Pancreas (tissue), 10 donors: ENCODE data around the gene CBX5. TPM values are rescaled to one million over a fixed set of nuclear protein-coding genes. Genes with fewer than 3 reads are reported as not detected.

Source experiments
- ATAC-seq, 4 donors: fragments of 200-7000 bp; cut with Tn5 transposase; one replicate each; pipeline versions ENCODE4 v1.8.0 to v1.9.1; 2020; ENCODE audit warnings: mild to moderate bottlenecking in 4 of 4, moderate library complexity in 4 of 4
- DNase-seq, 6 donors: peaks; one replicate each; pipeline ENCODE4 v3.0.0-alpha.2; 2020
- FAIRE-seq: peaks from 2 replicates; lab custom pipeline; 2012; peaks lifted over from hg19 to GRCh38; lab: Jason Lieb, UNC
- H3K27ac ChIP-seq, 4 donors: fragments of 200-600 bp; sonication (generic); 1 replicate in 3 of 4; 2 replicates in 1 of 4; pipeline versions ENCODE4 v1.5.0 to v1.8.0; 2020
- H3K27me3 ChIP-seq, 4 donors: fragments of 200-600 bp; one replicate each; pipeline ENCODE4 v1.8.0; 2021
- H3K36me3 ChIP-seq, 3 donors: fragments of 200-600 bp; sonication (generic) in 1 of 3; one replicate each; pipeline versions ENCODE4 v1.5.0 to v1.8.0; 2020 to 2021
- H3K4me1 ChIP-seq, 3 donors: fragments of 200-600 bp; one replicate each; pipeline ENCODE4 v1.8.0; 2021
- H3K4me3 ChIP-seq, 4 donors: fragments of 200-600 bp; sonication (generic) in 2 of 4; one replicate each; pipeline versions ENCODE4 v1.5.0 to v1.8.0; 2020 to 2021
- H3K9me3 ChIP-seq, 4 donors: fragments of 200-600 bp; one replicate each; pipeline ENCODE4 v1.8.0; 2021
- WGBS, 2 donors: extraction: QIAGEN DNeasy Blood & Tissue Kit; methylation state at CpG; one replicate each; pipeline ENCODE4 v1.1.7; 2013; 5-methylcytosine and 5-hydroxymethylcytosine counted together
- intact Hi-C, 3 donors: fragments of 100-400 bp; cut with DNase I; formaldehyde crosslinking; loops; one replicate each; pipeline versions ENCODE4 v1.11.1 to v1.14.2; 2022
- polyA plus RNA-seq, 2 donors: library from polyadenylated mRNA; stranded (reverse); fragments of 200-250 nt; gene quantifications; one replicate each; pipeline ENCODE4 v1.2.3, GENCODE V29; 2013
- total RNA-seq, 6 donors: library from RNA; stranded (reverse); fragmentation: NEBNext Ultra II Directional in 4 of 6; extraction: Animal tissue kit (Norgen Biotek cat#: 25700) in 4 of 6; gene quantifications; one replicate each; pipeline versions ENCODE4 v1.2.1 to v1.2.4, GENCODE V29; 2021 to 2023
- TF ChIP-seq, protein P1 (sequence below), 4 donors: fragments of 200-600 bp; sonication (generic) in 3 of 4; IDR thresholded peaks; one replicate each; pipeline versions ENCODE4 v1.5.0 to v1.8.0; 2021; ENCODE audit warnings: antibody characterized with exemption in 4 of 4
- donor health status: healthy with polysubstance abuse.
- donor health status: DM: no; HTN: no; CAD: no; lungs with moderate emphysema.
- donor health status: DM: no; HTN: no; CAD: no.
- donor health status: control.
- donor health status: control.
- donor health status: Bipolar disorder and iron deficiency.
- donor health status: DM: yes; HTN: yes; CAD: no.
- donor health status: DM: no; HTN: no; CAD: no.
- donor health status: DM: no; HTN: no; CAD: no.
- donor health status: DM: yes; HTN: yes; CAD: no.

The CBX5 gene
- total and polyA plus RNA-seq, 8 donors, result 5.9 to 41.4 (median 24.6) TPM

DNA sequence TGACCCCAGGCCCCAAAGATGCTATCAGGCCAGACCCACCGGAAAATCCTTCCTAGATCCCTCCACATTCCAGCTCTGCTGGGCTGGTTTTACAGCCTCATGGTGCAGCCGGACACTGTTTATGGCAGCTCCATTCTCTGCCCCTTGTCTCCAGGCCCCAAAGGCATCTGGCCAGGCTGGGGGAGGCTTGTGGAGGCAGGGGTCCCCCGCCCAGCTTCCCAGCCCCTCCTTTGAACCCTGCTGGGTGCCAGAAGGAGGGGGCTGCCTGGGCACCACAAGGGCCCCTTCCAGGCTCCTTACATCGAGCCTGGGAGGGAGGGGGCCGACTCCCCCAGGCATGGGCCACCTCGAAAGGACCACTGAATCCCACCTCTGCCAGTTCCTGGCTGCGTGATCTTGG, 71.3 kb downstream of the CBX5 start:
- FAIRE-seq (no peak), DNase-seq (no peak), ATAC-seq (no peak)
- H3K27me3 ChIP-seq, result peaks cover 0 to 19% (median 0%) of the 10 kb centered on the region in 4 donors
- no peaks in the 10 kb centered on the region for H3K9me3 ChIP-seq
- H3K4me1 ChIP-seq, result no peaks in the 10 kb centered on the region
- no peaks in the 10 kb centered on the region for H3K36me3 ChIP-seq
- no peak overlapping the region for H3K27ac ChIP-seq
- TF ChIP-seq, protein P1, sequence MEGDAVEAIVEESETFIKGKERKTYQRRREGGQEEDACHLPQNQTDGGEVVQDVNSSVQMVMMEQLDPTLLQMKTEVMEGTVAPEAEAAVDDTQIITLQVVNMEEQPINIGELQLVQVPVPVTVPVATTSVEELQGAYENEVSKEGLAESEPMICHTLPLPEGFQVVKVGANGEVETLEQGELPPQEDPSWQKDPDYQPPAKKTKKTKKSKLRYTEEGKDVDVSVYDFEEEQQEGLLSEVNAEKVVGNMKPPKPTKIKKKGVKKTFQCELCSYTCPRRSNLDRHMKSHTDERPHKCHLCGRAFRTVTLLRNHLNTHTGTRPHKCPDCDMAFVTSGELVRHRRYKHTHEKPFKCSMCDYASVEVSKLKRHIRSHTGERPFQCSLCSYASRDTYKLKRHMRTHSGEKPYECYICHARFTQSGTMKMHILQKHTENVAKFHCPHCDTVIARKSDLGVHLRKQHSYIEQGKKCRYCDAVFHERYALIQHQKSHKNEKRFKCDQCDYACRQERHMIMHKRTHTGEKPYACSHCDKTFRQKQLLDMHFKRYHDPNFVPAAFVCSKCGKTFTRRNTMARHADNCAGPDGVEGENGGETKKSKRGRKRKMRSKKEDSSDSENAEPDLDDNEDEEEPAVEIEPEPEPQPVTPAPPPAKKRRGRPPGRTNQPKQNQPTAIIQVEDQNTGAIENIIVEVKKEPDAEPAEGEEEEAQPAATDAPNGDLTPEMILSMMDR (IDR thresholded peaks at IDR 0.05), result no peak
- 38 to 39% methylated on average over 7 of the region's 7 CpGs for WGBS, 2 donors
- no peak overlapping the region for H3K4me3 ChIP-seq
- intact Hi-C loops, result loop anchor here in 1 of 3 donors (5.0 kb wide), 1 partner anchor 201 kb away; the partner anchor contains the start of gene HOXC8

DNA sequence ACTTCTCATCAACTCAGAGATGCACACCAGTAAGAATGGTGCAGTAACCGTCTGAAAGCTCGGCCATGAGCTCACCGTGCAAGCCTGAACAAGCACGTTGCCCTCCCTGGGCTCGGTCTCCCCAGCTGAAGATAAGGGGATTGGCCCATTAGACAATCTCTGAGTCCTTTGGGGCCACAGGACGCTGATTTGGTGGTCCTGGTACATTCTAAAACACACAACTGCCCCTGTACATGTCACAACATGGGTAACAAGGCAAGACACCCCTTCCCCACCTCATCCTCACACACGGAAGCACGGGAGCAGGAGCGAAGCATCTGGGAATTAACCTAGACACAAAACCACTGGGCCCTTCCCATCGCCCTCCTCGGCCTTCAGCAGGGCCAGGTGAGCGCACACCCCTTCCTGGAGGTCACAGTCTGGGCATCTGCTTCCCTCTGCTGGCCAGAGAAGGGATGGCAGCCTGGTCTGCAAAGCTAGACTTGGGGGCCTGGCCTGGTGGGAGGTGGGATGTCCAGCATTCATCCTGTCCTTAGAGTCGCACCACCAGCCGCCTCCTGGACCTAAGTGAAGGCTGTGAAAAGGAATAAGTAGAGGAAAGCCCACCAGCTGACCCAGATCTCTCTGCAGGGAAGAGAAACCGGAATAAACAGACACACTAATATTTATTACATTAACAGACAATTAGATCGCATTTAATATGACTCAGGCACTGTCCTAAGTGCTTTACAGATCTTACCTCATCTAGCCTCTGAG, 72.2 kb downstream of the CBX5 start:
- no peak for FAIRE-seq
- TF ChIP-seq, protein P1 (IDR thresholded peaks at IDR 0.05), result peak; percentile 82 to 92 (median 90)
- Histone ChIP-seq H3K4me1 (no peaks in the 10 kb centered on the region), H3K4me3 (no peak overlapping the region), H3K27me3 (peaks cover 0 to 10% (median 0%) of the 10 kb centered on the region in 4 donors), H3K9me3 (no peaks in the 10 kb centered on the region), H3K27ac (no peak overlapping the region), H3K36me3 (no peaks in the 10 kb centered on the region)
- peak; percentile 86 to 98 (median 93) for ATAC-seq
- WGBS, 2 donors, result 29 to 34% methylated on average over 16 of the region's 16 CpGs
- intact Hi-C loops, result loop anchor here in 1 of 3 donors (5.0 kb wide), 1 partner anchor 200 kb away; the partner anchor contains the start of gene HOXC8
- peak; percentile 65 to 91 (median 83) for DNase-seq

DNA sequence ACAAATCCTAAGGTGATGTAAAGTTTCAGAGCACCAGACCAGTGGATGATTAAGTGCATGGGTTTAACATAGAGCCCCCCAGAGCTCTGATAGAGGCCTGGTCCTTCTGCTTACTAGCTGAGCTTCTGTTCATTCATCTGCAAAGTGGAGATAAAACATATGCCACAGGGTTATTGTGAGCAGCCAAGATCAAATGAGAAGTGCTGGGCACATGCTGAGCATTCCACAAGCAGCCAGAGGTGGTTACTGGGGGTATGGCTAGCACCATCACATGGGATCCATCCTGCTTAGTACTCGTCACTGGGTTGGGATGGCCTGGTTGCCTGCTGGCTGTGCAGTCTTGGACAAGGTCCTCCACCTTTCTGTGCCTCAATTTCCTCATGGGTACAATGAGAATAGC, 73.1 kb downstream of the CBX5 start:
- no peaks in the 10 kb centered on the region for H3K4me1 ChIP-seq
- H3K27ac ChIP-seq, result no peak overlapping the region
- ATAC-seq, result no peak
- WGBS, 2 donors, result 61 to 66% methylated on average over 1 of the region's 1 CpG
- TF ChIP-seq, protein P1 (IDR thresholded peaks at IDR 0.05), result no peak
- no peaks in the 10 kb centered on the region for H3K36me3 ChIP-seq
- no peak for FAIRE-seq
- H3K27me3 ChIP-seq, result peaks cover 0 to 9% (median 0%) of the 10 kb centered on the region in 4 donors
- intact Hi-C loops, result loop anchor here in 1 of 3 donors (5.0 kb wide), 1 partner anchor 199 kb away; the partner anchor contains the start of gene HOXC8
- H3K4me3 ChIP-seq, result no peak overlapping the region
- DNase-seq, result no peak
- H3K9me3 ChIP-seq, result no peaks in the 10 kb centered on the region

DNA sequence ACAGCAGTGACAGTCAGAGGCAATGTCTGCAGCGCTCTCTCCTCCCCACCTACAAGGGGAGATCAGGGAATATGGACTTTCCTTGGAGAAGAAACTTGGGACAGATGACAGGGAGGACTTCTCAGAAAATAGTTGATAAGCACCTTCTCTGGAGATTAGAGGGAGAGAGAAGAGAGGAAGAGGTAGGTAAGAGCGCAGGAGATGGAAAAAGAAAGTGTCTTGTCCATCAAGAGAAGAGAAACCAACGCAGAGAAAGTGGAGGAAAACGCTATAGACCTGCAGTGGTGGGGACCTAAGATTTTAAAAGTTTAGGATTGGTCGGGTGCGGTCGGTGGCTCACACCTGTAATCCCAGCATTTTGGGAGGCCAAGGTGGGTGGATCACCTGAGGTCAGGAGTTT, 75.6 kb downstream of the CBX5 start:
- intact Hi-C loops, result no loop called here
- DNase-seq, result no peak

More for the DNA sequence above, 75.6 kb downstream of the CBX5 start:
- Histone ChIP-seq H3K36me3 (no peaks in the 10 kb centered on the region), H3K4me3 (no peak overlapping the region), H3K27ac (no peak overlapping the region), H3K27me3 (peaks cover 0 to 7% (median 0%) of the 10 kb centered on the region in 4 donors), H3K9me3 (no peaks in the 10 kb centered on the region), H3K4me1 (no peaks in the 10 kb centered on the region)
- WGBS, 2 donors, result 63 to 83% methylated on average over 7 of the region's 7 CpGs
- TF ChIP-seq, protein P1 (IDR thresholded peaks at IDR 0.05), result no peak
- no peak for ATAC-seq
- FAIRE-seq, result no peak
